ENCODE measurements around the gene ARMH3.

Gene ARMH3

DNA sequence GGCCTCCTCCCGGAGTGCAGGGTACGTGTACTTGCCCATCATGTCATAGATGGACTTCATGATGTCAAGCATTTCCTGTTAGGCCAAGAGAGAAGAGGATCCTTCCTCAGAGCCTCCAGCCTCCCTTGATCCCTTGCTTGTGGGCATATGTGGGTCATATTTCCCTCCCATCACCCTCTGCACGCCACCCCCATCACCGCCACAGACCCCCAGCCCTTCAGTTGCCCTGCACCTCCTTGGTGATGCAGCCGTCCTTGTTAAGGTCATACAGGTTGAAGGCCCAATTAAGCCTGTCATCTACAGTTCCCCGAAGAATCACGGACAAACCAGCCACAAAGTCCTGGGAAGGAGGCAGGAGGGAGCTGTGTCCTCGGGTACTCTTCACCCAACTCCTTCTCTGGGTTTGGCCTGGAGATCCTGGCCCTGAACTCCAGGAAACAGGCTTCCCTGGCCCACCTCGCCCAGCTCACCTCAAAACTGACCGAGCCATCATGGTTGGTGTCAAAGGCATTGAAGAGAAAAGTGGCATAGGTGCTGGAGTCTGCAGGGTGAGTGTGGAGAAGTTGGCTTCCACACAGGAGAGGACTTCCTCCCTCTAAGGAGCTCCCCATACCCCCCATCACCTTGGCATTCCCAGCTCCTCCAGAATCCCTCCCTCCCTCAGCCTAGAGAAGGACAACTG, 227.9 kb downstream of the ARMH3 start:
- no peak for DNase-seq

- no peak for DNase-seq
Measured at GRCh38 chr10:101826852-101827434, 229.0 kb downstream of the ARMH3 start.

DNA sequence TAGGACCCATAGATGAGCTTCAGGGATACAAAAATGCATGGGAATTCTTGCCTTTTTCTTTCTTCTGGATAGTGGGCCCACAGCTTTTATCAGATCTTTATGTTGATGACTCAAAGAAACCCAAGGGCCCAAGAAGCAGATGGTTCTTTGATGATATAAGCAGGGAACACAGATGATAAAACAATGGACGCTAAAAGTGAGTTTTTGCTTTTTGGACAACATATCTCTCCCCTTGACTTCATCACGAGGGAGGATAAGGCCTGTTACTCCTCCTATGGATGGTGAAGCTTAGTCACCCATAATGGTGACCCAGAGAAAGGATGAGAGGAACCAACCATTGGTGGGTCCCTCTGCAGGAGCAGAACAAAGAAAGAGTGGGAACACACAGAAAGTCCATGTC, 231.2 kb downstream of the ARMH3 start:
- no peak for DNase-seq

DNA sequence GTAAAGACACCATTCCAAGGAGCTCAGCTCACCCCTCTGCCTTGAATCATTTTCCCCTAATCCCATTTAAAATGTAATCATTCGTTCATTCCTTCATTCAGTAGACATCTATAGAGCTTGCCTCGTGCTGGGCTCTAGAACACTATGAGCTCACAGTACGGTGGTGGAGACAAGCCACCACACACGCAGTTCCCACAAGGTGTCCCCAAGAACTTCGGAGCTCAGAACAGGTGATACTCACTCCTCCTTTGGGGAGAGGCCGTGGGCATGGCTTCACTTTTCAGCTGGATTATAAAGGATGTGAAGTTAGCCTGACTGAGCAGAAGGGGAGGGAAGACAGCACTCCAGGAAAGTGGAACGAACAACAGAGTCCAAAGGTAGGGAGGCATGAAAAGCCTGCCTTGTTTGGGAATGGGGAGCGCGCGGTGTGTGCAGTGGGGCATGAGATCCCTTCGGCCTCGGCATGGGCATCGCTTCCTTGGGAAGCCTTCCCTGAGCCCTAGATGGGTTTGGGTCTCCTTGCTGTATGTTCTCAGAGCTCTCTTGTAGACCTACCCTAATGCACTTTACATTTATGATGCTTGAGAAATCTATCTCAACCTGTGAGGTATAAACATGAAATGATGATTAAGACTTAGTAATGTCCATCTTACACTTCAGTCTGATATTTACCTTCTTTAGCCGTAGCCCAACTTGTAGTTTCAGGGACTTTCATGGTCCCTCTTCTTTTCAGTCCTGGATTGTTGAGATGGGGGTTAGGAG, 236.9 kb downstream of the ARMH3 start:
- DNase-seq = peak; percentile 25 to 49

GRCh38 chr10:101818119-101818871, 237.7 kb downstream of the ARMH3 start, which contains the start of gene OGA:
Gene OGA (minus strand): TSS chr10:101818444. CDS start chr10:101818022, 422 bp downstream.
- peak; percentile 98 for DNase-seq

GRCh38 chr10:101817337-101818118, 238.4 kb downstream of the ARMH3 start:
- no peak for DNase-seq

DNA sequence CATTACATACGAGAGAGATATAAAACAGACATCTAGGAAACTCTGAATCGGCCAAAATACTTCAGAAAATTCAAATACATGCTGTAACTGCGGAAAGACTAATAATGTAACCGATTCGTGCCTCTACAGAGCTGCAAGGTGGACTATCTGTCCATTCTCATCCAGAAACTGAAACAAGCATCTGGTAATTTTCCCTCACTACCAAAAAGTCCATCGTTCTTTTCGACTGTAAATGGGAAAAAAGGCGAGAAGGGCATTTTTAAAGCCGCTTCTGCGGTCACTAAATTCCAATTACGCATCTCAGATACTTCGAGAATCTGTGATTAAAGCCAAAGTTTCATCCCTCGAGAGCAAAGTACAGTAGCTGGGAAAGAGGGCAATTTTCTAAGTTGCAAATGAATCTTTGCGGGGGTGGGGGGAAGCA, 239.0 kb downstream of the ARMH3 start:
- no peak for DNase-seq

GRCh38 chr10:101816376-101816775, 239.6 kb downstream of the ARMH3 start:
- DNase-seq = no peak

DNA sequence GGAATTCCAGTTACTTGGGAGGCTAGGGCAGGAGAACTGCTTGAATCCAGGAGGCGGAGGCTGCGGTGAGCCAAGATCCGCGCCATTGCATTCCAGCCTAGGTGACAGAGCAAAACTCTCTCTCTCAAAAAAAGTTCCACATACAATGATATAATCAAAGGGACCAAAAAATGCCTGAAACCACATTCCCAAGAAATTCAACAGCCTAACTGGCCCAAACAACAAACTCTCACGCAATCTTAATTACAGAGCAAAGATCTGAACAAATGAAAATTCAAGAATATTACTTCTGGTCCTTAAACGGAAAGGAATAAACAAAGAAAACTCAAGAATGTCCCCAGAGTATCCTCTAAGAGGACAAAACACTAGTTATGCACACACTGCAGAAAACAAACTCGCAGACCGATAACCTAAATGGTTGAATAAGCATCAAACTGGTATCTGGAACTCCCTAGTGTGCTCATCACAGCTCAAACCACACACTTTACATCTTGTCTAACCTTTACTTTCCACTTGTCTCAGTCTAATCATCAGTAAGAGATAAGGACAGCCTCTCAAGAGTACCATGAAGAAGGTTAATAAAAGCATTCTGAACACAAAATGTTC, 241.4 kb downstream of the ARMH3 start:
- DNase-seq = no peak

GRCh38 chr10:101812606-101813005, 243.4 kb downstream of the ARMH3 start:
- DNase-seq = no peak

DNA sequence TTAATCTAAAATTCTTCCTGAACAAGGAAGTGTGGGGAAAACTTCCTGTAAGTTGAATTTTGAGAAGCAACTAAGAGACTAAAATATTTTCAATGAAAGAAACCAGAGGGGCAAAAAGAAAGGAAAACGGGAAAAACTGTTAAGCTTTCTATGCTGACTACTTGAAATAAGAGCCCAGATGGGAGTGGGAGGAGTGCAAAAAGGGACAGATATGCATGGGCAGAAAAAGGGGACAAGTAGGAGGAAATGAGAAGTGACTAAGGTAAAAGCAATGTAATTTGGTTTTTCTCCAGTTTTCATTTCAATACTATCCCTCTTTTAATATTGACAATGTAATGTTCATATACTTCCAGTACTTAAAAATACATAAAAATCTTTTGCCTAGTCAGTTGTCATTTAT, 248.8 kb downstream of the ARMH3 start:
- DNase-seq = no peak

DNA sequence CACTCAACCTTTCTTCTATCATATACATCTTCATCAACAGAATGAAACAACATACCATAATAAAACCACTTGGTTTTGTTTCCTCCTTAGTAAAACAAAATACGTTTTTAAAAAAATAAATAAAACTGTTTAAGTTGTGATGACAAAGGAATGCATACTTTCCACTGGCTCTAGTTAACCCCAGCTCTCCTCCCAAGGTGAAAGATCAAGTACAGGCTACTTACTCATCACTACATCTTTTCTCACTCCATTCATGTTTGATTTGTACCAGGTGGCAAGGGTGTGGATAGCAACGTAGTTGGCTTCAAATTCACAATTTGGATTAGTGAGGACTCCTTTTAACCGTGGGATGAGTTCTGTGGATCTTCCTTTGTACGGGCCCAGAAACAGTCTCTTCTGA, 252.5 kb downstream of the ARMH3 start:
- no peak for DNase-seq

DNA sequence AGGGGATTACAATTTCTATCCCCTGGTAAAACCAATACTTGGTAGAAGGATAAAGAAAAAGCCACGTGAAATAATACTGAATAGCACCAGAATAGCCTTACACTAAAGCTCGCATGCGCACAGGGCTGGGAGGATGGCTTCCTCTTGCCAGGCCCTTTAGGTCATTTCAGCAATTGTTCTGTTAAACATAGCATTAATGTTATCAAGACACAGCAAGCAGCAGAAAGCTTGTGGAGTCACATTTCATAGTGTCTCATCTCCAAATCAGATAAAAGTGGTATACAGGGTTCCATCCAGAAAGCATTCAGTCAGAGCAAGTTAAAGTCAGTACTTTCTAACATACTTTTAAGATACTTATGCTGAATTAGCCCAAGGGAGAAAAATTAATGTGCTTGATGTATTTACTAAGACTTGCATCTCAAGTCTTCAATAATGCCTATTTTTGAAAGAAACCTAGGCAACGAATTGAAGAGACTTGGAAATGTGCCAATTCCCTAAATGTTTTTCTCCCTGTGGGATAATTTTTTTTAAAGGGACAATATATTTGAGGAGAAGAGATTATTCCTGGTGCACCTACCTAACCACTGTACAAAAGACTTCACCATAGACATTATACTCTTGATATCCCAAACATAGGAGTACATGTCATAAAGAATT, 258.4 kb downstream of the ARMH3 start:
- DNase-seq = no peak
